ENCODE measurements around the gene GALNT10. TPM values are rescaled to one million over a fixed set of nuclear protein-coding genes. Genes with fewer than 3 reads are reported as not detected.

The GALNT10 gene
- total RNA-seq, 1 donor from 2014 or later: 11.5 TPM

DNA sequence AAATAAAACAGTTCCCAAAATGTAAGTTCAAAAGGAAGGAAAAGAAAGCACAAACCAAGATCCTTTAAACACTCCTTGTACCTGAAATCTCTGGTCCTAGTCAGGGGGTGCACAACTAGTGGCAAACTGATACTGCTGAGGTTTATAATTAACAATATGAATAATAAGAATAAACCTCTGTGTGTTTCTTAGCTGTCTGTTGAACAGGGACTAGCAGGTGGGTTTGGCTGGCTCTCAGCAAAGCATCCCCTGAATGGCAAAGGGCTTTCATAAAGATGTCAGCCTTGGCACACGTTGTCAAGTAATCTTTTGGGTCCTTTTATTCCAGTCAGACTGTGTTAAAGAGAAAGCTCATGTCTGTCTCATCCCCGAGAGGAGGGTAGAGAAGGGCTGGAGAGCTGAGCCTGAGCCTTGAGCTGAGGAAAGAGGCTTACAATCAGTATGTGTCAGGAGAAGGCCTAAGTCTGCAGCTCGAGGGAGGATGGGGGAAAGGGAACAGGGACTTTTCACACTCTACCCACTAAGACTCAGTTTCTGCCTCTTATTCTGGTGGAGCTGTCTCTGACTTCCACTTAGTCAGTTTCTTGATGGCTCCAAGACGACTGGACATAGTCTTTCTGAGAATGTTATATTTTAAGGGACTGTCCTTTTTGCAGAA lies 123.0 kb downstream of the GALNT10 start:
- Histone ChIP-seq H3K36me3 (no peaks in the 10 kb centered on the region), H3K27me3 (no peaks in the 10 kb centered on the region), H3K4me3 (no peak overlapping the region), H3K9me3 (no peaks in the 10 kb centered on the region), H3K4me1 (no peaks in the 10 kb centered on the region), H3K27ac (no peak overlapping the region)
- TF ChIP-seq POLR2AphosphoS5 (IDR thresholded peaks at IDR 0.05; ENCODE audit: insufficient read depth in 1 of 2, low read depth in 1 of 2): no peak
- TF ChIP-seq, protein P1, sequence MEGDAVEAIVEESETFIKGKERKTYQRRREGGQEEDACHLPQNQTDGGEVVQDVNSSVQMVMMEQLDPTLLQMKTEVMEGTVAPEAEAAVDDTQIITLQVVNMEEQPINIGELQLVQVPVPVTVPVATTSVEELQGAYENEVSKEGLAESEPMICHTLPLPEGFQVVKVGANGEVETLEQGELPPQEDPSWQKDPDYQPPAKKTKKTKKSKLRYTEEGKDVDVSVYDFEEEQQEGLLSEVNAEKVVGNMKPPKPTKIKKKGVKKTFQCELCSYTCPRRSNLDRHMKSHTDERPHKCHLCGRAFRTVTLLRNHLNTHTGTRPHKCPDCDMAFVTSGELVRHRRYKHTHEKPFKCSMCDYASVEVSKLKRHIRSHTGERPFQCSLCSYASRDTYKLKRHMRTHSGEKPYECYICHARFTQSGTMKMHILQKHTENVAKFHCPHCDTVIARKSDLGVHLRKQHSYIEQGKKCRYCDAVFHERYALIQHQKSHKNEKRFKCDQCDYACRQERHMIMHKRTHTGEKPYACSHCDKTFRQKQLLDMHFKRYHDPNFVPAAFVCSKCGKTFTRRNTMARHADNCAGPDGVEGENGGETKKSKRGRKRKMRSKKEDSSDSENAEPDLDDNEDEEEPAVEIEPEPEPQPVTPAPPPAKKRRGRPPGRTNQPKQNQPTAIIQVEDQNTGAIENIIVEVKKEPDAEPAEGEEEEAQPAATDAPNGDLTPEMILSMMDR (IDR thresholded peaks at IDR 0.05): no peak
- TF ChIP-seq POLR2A (IDR thresholded peaks at IDR 0.05): no peak
- intact Hi-C loops (cut with DNase I): no loop called here
- DNase-seq (ENCODE audit: extremely low spot score in 2 of 2): peak in 1 of 2 donors; percentile 27

DNA sequence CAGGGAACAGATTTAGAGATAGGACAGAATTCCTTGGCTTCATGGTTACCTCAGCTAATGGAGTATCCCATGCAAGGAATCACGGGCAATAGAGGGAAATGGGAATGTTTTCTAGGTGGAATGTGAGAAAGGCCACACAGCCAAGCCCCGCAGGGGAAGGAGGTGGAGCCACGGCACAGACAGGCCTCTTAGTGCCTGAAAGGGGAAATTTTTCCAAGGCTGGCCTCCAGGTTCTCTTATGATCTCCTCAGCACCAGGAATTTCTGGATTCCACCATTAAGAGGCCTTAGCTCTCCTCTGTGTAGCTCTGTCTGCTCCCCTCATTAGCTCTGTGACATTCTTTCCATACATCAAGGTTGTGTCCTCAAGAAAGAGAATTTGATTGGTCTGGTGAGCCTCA lies 124.7 kb downstream of the GALNT10 start:
- Histone ChIP-seq H3K4me3 (no peak overlapping the region), H3K9me3 (no peaks in the 10 kb centered on the region), H3K27ac (no peak overlapping the region), H3K27me3 (no peaks in the 10 kb centered on the region), H3K36me3 (no peaks in the 10 kb centered on the region), H3K4me1 (no peaks in the 10 kb centered on the region)
- DNase-seq (ENCODE audit: extremely low spot score in 2 of 2): peak in 1 of 2 donors; percentile 62
- TF ChIP-seq, protein P1 (IDR thresholded peaks at IDR 0.05): no peak
- TF ChIP-seq POLR2A (IDR thresholded peaks at IDR 0.05) (no peak), POLR2AphosphoS5 (IDR thresholded peaks at IDR 0.05; ENCODE audit: insufficient read depth in 1 of 2, low read depth in 1 of 2) (no peak)
- intact Hi-C loops (cut with DNase I): no loop called here

DNA sequence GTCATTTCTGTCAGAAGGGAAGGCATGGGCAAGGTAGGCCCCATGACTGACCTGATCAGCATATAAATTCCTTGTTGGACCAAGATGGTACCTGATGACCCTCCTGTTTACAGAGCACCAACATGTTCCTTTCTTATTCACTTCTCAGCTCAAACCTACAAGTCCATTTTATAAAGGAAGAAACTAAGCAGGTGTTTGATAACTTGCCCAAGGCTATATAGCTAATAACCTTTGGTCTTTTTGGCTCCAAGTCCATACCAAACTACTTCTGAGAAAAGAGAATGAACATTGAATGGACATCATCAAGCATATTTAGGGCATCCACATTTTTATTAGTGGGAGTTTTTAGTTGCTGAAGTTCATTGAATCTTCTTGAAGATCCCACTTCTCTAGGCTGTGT lies 125.2 kb downstream of the GALNT10 start:
- no peak overlapping the region for H3K4me3 ChIP-seq
- intact Hi-C loops (cut with DNase I): no loop called here
- H3K27ac ChIP-seq: no peak overlapping the region
- H3K27me3 ChIP-seq: no peaks in the 10 kb centered on the region
- H3K36me3 ChIP-seq: no peaks in the 10 kb centered on the region
- no peaks in the 10 kb centered on the region for H3K9me3 ChIP-seq
- H3K4me1 ChIP-seq: no peaks in the 10 kb centered on the region
- TF ChIP-seq POLR2AphosphoS5 (IDR thresholded peaks at IDR 0.05; ENCODE audit: insufficient read depth in 1 of 2, low read depth in 1 of 2) (no peak), POLR2A (IDR thresholded peaks at IDR 0.05) (no peak)
- TF ChIP-seq, protein P1 (IDR thresholded peaks at IDR 0.05): no peak
- DNase-seq (ENCODE audit: extremely low spot score in 2 of 2): no peak

DNA sequence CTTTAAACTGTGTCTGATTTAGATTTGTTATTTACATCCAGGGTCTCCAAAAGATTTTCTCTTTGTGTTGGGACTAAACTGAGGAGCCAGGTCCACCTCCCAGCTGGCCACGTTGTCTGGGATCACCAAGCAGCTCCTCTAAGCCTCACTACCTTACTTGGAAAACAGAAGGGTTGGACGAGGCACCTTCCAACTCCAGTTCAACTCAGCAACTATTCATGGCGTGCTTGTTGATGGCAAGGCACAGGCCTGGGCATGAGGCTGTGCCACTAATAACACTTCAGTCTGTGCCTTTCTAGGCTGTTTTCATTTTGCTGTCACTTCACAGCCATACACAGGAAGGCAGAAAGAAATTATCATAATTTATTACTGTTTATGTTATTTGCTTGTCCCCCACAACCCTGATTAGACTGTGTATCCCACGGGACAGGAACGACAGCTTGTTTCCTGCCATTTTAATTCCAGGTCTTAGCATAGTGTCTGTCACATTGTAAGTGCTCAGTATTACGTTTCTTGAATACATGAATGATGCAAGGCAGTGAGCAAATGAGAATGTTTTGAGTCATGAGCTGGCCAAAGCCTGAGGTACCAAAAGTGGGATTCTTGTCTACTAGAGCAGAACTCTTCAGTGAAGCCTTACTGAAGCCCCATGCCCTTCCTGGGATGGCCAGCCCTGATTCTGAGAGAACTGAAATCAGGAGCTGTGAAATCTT lies 125.8 kb downstream of the GALNT10 start:
- Histone ChIP-seq H3K4me1 (no peaks in the 10 kb centered on the region), H3K27me3 (no peaks in the 10 kb centered on the region), H3K27ac (no peak overlapping the region), H3K9me3 (no peaks in the 10 kb centered on the region), H3K4me3 (no peak overlapping the region), H3K36me3 (no peaks in the 10 kb centered on the region)
- TF ChIP-seq POLR2AphosphoS5 (IDR thresholded peaks at IDR 0.05; ENCODE audit: insufficient read depth in 1 of 2, low read depth in 1 of 2) (no peak), POLR2A (IDR thresholded peaks at IDR 0.05) (no peak)
- TF ChIP-seq, protein P1 (IDR thresholded peaks at IDR 0.05): no peak
- intact Hi-C loops (cut with DNase I): no loop called here
- DNase-seq (ENCODE audit: extremely low spot score in 2 of 2): peak in 1 of 2 donors; percentile 76

DNA sequence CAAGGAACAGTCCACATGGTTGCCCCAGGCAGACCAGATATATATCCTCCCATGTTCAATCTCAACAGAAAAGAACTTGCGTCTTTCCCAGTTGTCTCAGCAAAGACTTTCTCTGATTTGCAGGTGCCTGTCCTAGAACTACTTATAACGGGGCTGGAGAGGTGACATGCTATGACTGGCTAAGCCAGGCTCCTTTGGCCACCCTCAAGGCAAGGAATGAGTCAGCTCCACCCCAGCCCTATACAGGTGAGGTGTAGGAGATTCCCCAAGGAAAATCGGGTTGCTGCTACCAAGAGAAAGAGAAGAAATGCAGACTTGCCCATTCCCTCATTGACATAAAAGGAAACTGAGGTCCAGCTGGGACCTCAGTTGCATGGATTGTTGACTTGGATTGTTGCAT lies 127.4 kb downstream of the GALNT10 start:
- intact Hi-C loops (cut with DNase I): no loop called here

More for the DNA sequence above, 127.4 kb downstream of the GALNT10 start:
- no peak overlapping the region for H3K27ac ChIP-seq
- DNase-seq (ENCODE audit: extremely low spot score in 2 of 2): peak in 1 of 2 donors; percentile 54
- no peaks in the 10 kb centered on the region for H3K4me1 ChIP-seq
- no peaks in the 10 kb centered on the region for H3K36me3 ChIP-seq
- TF ChIP-seq POLR2A (IDR thresholded peaks at IDR 0.05): no peak
- TF ChIP-seq POLR2AphosphoS5 (IDR thresholded peaks at IDR 0.05; ENCODE audit: insufficient read depth in 1 of 2, low read depth in 1 of 2): no peak
- TF ChIP-seq, protein P1 (IDR thresholded peaks at IDR 0.05): no peak
- no peaks in the 10 kb centered on the region for H3K27me3 ChIP-seq
- H3K9me3 ChIP-seq: no peaks in the 10 kb centered on the region
- H3K4me3 ChIP-seq: no peak overlapping the region
